ENCODE results near the gene ATP6V0B. TPM values are rescaled to one million over a fixed set of nuclear protein-coding genes. Genes with fewer than 3 reads are reported as not detected.

ATP6V0B gene
- total and polyA plus RNA-seq, 9 of the 15 experiments (the other 6 are each of a cell fraction or from before 2014, with no cell fraction given), result 137 to 328 (median 220) TPM

GRCh38 chr1:43970502-43970901 lies 4.3 kb upstream of the ATP6V0B start:
- peak overlapping the region; percentile 100 for H3K4me3 ChIP-seq
- no peak for DNase-seq (ENCODE audit: extremely low read depth in 1 of 4, low spot score in 3 of 4)
- no peak for FAIRE-seq
- H3K36me3 ChIP-seq (ENCODE audit: control insufficient read depth, insufficient read depth, low read length), result peaks cover 36% of the 10 kb centered on the region
- in situ Hi-C loops (cut with MboI), result no loop called here
- peaks cover 10 to 36% of the 10 kb centered on the region in 2 experiments; a peak in 4 of 5 replicates for H3K4me1 ChIP-seq (replicated peaks in 1 of 2; ENCODE audit: control insufficient read depth in 2 of 2, insufficient read depth in 2 of 2, low read length in 2 of 2)
- intact Hi-C loops (cut with micrococcal nuclease), result no loop called here
- H3K9me3 ChIP-seq (replicated peaks; ENCODE audit: control insufficient read depth, insufficient read depth, low read depth, low read length), result no peaks in the 10 kb centered on the region
- peaks cover 4% of the 10 kb centered on the region for H3K9me1 ChIP-seq (ENCODE audit: control insufficient read depth, insufficient read depth, low read length)
- POLR2A ChIA-PET, result interaction anchor here (0.5 to 1.4 kb wide), 5 partner anchors 8 to 561 kb away, joined by 3 to 7 read pairs (median 3); no protein-coding TSS in a partner anchor
- peak overlapping the region; percentile 87; the same call in 1 of the 2 replicates for H2AFZ ChIP-seq (ENCODE audit: low read depth, low read length)
- peak overlapping the region; percentile 98 for H3K4me2 ChIP-seq (ENCODE audit: insufficient read depth, low read length)
- peaks cover 24% of the 10 kb centered on the region for H3K79me2 ChIP-seq (ENCODE audit: control insufficient read depth, insufficient read depth, low read length)
- H3K27ac ChIP-seq (ENCODE audit: extremely low read depth, low read depth, low read length), result peak overlapping the region; percentile 71
- H4K20me1 ChIP-seq (replicated peaks; ENCODE audit: control insufficient read depth, insufficient read depth, low read length), result peaks cover 1% of the 10 kb centered on the region; the same call in 1 of the 2 replicates
- CTCF ChIA-PET (ENCODE audit: low intra/inter-chr PET ratio), result no interaction called here
- WGBS (ENCODE audit: insufficient coverage, low coverage, missing lambda C conversion rate), result 4% methylated on average over 5 of the region's 5 CpGs
- H3K9ac ChIP-seq (ENCODE audit: insufficient read depth in 1 of 2, low read depth in 2 of 2, low read length in 2 of 2), result peak overlapping the region; percentile 81 to 99
- no TSS peak for BruUV-seq (replicated peaks)
- H3K27me3 ChIP-seq (ENCODE audit: control insufficient read depth in 2 of 2, insufficient read depth in 2 of 2, low read length in 2 of 2), result no peaks in the 10 kb centered on the region
- no peak for ATAC-seq
- no peak for TF ChIP-seq ARID2 (IDR thresholded peaks at IDR 0.05)
- peak in 1 of 2 experiments; percentile 17; a peak in 1 of 4 replicates for TF ChIP-seq SIN3A (IDR thresholded peaks at IDR 0.05; ENCODE audit: borderline replicate concordance in 2 of 2, control insufficient read depth in 1 of 2, low read depth in 2 of 2, low read length in 2 of 2)

- POLR2A ChIA-PET, result interaction anchor here (0.7 to 1.4 kb wide), 6 partner anchors 9 to 561 kb away, joined by 3 to 7 read pairs (median 4); no protein-coding TSS in a partner anchor
- no TSS peak for BruUV-seq (replicated peaks)
- intact Hi-C loops (cut with micrococcal nuclease) (no loop called here), in situ Hi-C loops (cut with MboI) (no loop called here)
- H3K36me3 ChIP-seq (ENCODE audit: control insufficient read depth, insufficient read depth, low read length), result peaks cover 39% of the 10 kb centered on the region
- H4K20me1 ChIP-seq (replicated peaks; ENCODE audit: control insufficient read depth, insufficient read depth, low read length), result peaks cover 5% of the 10 kb centered on the region; the same call in 1 of the 2 replicates
- no peaks in the 10 kb centered on the region for H3K9me3 ChIP-seq (replicated peaks; ENCODE audit: control insufficient read depth, insufficient read depth, low read depth, low read length)
- DNase-seq (ENCODE audit: extremely low read depth in 1 of 4, low spot score in 3 of 4) (peak in 2 of 4 experiments; percentile 29 to 39), ATAC-seq (no peak), FAIRE-seq (no peak)
- peak overlapping the region; percentile 81 to 99 for H3K9ac ChIP-seq (ENCODE audit: insufficient read depth in 1 of 2, low read depth in 2 of 2, low read length in 2 of 2)
- peaks cover 28% of the 10 kb centered on the region for H3K79me2 ChIP-seq (ENCODE audit: control insufficient read depth, insufficient read depth, low read length)
- peaks cover 4% of the 10 kb centered on the region for H3K9me1 ChIP-seq (ENCODE audit: control insufficient read depth, insufficient read depth, low read length)
- no peak overlapping the region; the same call in 2 of the 3 replicates for H3K27ac ChIP-seq (ENCODE audit: extremely low read depth, low read depth, low read length)
- H3K4me2 ChIP-seq (ENCODE audit: insufficient read depth, low read length), result peak overlapping the region; percentile 98
- H3K4me1 ChIP-seq (replicated peaks in 1 of 2; ENCODE audit: control insufficient read depth in 2 of 2, insufficient read depth in 2 of 2, low read length in 2 of 2), result peaks cover 15 to 39% of the 10 kb centered on the region in 2 experiments
- no peak overlapping the region for H2AFZ ChIP-seq (ENCODE audit: low read depth, low read length)
- CTCF ChIA-PET (ENCODE audit: low intra/inter-chr PET ratio), result interaction anchor here (0.5 kb wide), 1 partner anchor 127 kb away, joined by 3 read pairs; no protein-coding TSS in a partner anchor
- no peaks in the 10 kb centered on the region for H3K27me3 ChIP-seq (ENCODE audit: control insufficient read depth in 2 of 2, insufficient read depth in 2 of 2, low read length in 2 of 2)
- peak overlapping the region; percentile 100 for H3K4me3 ChIP-seq
- WGBS (ENCODE audit: insufficient coverage, low coverage, missing lambda C conversion rate), result 45% methylated on average over 9 of the region's 9 CpGs
- no peak for TF ChIP-seq ESRRA (IDR thresholded peaks at IDR 0.05; ENCODE audit: borderline replicate concordance, low read depth)
- no peak for TF ChIP-seq ZNF518B (CRISPR knock-in tag; IDR thresholded peaks at IDR 0.05)
- TF ChIP-seq TBP (optimal IDR thresholded peaks at IDR 0.05; ENCODE audit: low read depth, low read length), result no peak
- TF ChIP-seq NCOA6 (IDR thresholded peaks at IDR 0.05), result no peak
- TF ChIP-seq E4F1 (CRISPR knock-in tag; IDR thresholded peaks at IDR 0.05; ENCODE audit: borderline replicate concordance), result no peak
- no peak for TF ChIP-seq YBX1 (IDR thresholded peaks at IDR 0.05)
- TF ChIP-seq HDGF (IDR thresholded peaks at IDR 0.05), result no peak
- no peak for TF ChIP-seq ZNF134 (CRISPR knock-in tag; conservative IDR thresholded peaks at IDR 0.05)
Observed at GRCh38 chr1:43970911-43971310, 3.8 kb upstream of the ATP6V0B start.

Measured in K562 (cell line).